ENCODE measurements around the gene ADD3.
A peak's percentile ranks its signal among the peaks of the same experiment; 100 is the strongest.

ADD3 gene

DNA sequence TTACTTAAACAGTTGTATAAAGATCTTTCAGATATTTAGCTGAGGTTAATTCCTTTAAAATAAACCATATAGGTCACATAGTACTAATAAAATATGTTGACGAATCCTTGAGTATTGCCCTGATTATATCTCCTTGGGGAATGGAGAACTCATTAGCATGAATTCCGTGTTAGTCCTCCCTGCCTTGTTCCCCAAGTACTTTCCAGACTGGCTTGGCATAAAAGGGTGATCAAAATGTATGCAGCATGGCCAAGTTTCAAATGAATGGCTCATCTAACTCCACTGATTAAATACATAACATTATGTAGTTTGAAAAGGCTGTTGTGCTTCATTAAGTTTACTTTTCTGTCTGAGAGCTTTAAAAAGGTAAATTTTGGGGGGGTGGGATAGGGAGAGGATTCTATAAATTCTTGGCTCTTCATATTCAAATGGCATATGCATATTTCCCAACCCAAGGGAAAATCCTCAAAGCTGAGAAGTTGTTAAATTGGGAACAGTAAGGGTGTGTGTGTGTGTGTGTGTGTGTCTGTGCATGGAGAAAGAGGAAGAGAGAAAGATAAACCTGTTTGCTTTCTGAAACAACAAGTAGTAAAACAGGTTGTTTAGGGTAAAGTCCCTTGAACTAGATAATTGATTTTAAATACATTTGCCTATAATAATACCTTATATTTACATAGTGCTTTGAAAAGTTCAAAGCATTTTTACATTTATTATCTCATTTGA is 4.8 kb upstream of the ADD3 start:
- Histone ChIP-seq H3K36me3 (ENCODE audit: control insufficient read depth in 2 of 2, insufficient read depth in 1 of 2, low read length in 2 of 2) (no peaks in the 10 kb centered on the region), H3K9me3 (ENCODE audit: control insufficient read depth, insufficient read depth, low read depth, low read length) (no peaks in the 10 kb centered on the region), H3K27ac (ENCODE audit: extremely low read depth, low read depth, low read length) (peak overlapping the region; percentile 34; the same call in 1 of the 2 replicates), H3K4me1 (ENCODE audit: control insufficient read depth, insufficient read depth, low read length) (peaks cover 42% of the 10 kb centered on the region), H3K4me3 (ENCODE audit: low read depth, low read length) (no peak overlapping the region)
- ChIA-PET CTCF (interaction anchor here (0.7 to 2.1 kb wide), 5 partner anchors 15 to 163 kb away, joined by 3 to 7 read pairs (median 4); no protein-coding TSS in a partner anchor), POLR2A (no interaction called here)
- TF ChIP-seq SCRT2 (tag by site-specific recombination; IDR thresholded peaks at IDR 0.05) (peak; percentile 96), SCRT1 (tag by site-specific recombination; IDR thresholded peaks at IDR 0.05; ENCODE audit: borderline replicate concordance) (peak; percentile 99), PRDM6 (tag by site-specific recombination; IDR thresholded peaks at IDR 0.05) (peak; percentile 69), ZNF654 (tag by site-specific recombination; IDR thresholded peaks at IDR 0.05; ENCODE audit: low read depth) (peak; percentile 12; the same call in 1 of the 2 replicates), ZBTB48 (tag by site-specific recombination; IDR thresholded peaks at IDR 0.05) (peak; percentile 67; the same call in 1 of the 2 replicates), ZSCAN30 (tag by site-specific recombination; IDR thresholded peaks at IDR 0.05) (no peak), WT1 (tag by site-specific recombination; IDR thresholded peaks at IDR 0.05) (peak; percentile 39), ZNF37A (tag by site-specific recombination; IDR thresholded peaks at IDR 0.05) (no peak), IKZF3 (tag by site-specific recombination; IDR thresholded peaks at IDR 0.05) (no peak)
- TF ChIP-seq, protein P1, sequence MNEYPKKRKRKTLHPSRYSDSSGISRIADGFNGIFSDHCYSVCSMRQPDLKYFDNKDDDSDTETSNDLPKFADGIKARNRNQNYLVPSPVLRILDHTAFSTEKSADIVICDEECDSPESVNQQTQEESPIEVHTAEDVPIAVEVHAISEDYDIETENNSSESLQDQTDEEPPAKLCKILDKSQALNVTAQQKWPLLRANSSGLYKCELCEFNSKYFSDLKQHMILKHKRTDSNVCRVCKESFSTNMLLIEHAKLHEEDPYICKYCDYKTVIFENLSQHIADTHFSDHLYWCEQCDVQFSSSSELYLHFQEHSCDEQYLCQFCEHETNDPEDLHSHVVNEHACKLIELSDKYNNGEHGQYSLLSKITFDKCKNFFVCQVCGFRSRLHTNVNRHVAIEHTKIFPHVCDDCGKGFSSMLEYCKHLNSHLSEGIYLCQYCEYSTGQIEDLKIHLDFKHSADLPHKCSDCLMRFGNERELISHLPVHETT (tag by site-specific recombination; IDR thresholded peaks at IDR 0.05), result 0 out of 2 replicates have a peak, but pooled peaks have one; percentile 28

GRCh38 chr10:110003524-110003885 is 4.3 kb upstream of the ADD3 start:
- peaks cover 38% of the 10 kb centered on the region for H3K4me1 ChIP-seq (ENCODE audit: control insufficient read depth, insufficient read depth, low read length)
- H3K4me3 ChIP-seq (ENCODE audit: low read depth, low read length), result no peak overlapping the region
- H3K9me3 ChIP-seq (ENCODE audit: control insufficient read depth, insufficient read depth, low read depth, low read length), result no peaks in the 10 kb centered on the region
- ChIA-PET CTCF (interaction anchor here (1.2 to 2.1 kb wide), 2 partner anchors 24 to 25 kb away, joined by 4 to 7 read pairs; no protein-coding TSS in a partner anchor), POLR2A (no interaction called here)
- TF ChIP-seq GFI1B (tag by site-specific recombination; IDR thresholded peaks at IDR 0.05) (peak; percentile 84), OSR2 (tag by site-specific recombination; IDR thresholded peaks at IDR 0.05) (peak; percentile 72; the same call in 1 of the 2 replicates), SCRT2 (tag by site-specific recombination; IDR thresholded peaks at IDR 0.05) (0 out of 2 replicates have a peak, but pooled peaks have one; percentile 7), ZNF335 (tag by site-specific recombination; conservative IDR thresholded peaks at IDR 0.05) (peak; percentile 44)
- TF ChIP-seq, protein P2, sequence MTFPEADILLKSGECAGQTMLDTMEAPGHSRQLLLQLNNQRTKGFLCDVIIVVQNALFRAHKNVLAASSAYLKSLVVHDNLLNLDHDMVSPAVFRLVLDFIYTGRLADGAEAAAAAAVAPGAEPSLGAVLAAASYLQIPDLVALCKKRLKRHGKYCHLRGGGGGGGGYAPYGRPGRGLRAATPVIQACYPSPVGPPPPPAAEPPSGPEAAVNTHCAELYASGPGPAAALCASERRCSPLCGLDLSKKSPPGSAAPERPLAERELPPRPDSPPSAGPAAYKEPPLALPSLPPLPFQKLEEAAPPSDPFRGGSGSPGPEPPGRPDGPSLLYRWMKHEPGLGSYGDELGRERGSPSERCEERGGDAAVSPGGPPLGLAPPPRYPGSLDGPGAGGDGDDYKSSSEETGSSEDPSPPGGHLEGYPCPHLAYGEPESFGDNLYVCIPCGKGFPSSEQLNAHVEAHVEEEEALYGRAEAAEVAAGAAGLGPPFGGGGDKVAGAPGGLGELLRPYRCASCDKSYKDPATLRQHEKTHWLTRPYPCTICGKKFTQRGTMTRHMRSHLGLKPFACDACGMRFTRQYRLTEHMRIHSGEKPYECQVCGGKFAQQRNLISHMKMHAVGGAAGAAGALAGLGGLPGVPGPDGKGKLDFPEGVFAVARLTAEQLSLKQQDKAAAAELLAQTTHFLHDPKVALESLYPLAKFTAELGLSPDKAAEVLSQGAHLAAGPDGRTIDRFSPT (tag by site-specific recombination; IDR thresholded peaks at IDR 0.05), result no peak
- no peaks in the 10 kb centered on the region for H3K36me3 ChIP-seq (ENCODE audit: control insufficient read depth in 2 of 2, insufficient read depth in 1 of 2, low read length in 2 of 2)
- H3K27ac ChIP-seq (ENCODE audit: extremely low read depth, low read depth, low read length), result 0 out of 2 replicates have a peak overlapping the region, but pooled peaks have one; percentile 34

DNA sequence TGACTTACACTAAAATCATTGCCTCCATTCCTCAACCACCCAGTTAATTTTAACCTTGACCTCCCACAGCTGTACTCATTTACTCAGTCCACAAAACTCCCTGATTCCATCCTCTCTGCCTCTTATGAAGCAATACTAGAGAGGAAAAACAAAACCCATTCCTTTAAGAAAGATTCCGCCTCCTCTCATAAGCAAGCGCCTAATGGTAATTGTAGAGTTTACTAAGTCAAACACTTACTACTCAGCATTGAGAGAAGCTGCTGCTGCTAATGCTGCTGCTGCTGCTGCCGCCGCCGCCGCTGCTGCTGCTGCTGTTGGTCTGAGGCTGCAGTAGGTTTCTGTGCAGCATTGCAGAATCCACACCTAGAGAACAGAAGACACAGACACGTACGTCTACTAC is 2.1 kb upstream of the ADD3 start:
- ChIA-PET CTCF (interaction anchor here (0.6 to 1.4 kb wide), 4 partner anchors 22 to 125 kb away, joined by 3 read pairs; no protein-coding TSS in a partner anchor), POLR2A (interaction anchor here (1.0 kb wide), 1 partner anchor 49 kb away, joined by 3 read pairs; no protein-coding TSS in a partner anchor)
- Histone ChIP-seq H3K27ac (ENCODE audit: extremely low read depth, low read depth, low read length) (peak overlapping the region; percentile 98), H3K4me1 (ENCODE audit: control insufficient read depth, insufficient read depth, low read length) (peaks cover 46% of the 10 kb centered on the region), H3K36me3 (ENCODE audit: control insufficient read depth in 2 of 2, insufficient read depth in 1 of 2, low read length in 2 of 2) (no peaks in the 10 kb centered on the region), H3K4me3 (ENCODE audit: low read depth, low read length) (no peak overlapping the region; the same call in 1 of the 2 replicates), H3K9me3 (ENCODE audit: control insufficient read depth, insufficient read depth, low read depth, low read length) (no peaks in the 10 kb centered on the region)
- no peak for TF ChIP-seq ZNF169 (tag by site-specific recombination; IDR thresholded peaks at IDR 0.05)
- 0 out of 2 replicates have a peak, but pooled peaks have one; percentile 10 for TF ChIP-seq ZXDB (tag by site-specific recombination; IDR thresholded peaks at IDR 0.05)
- peak; percentile 99 for TF ChIP-seq OSR2 (tag by site-specific recombination; IDR thresholded peaks at IDR 0.05)
- TF ChIP-seq ZFP3 (tag by site-specific recombination; IDR thresholded peaks at IDR 0.05; ENCODE audit: low read depth), result peak; percentile 9; the same call in 1 of the 2 replicates
- TF ChIP-seq ZNF548 (tag by site-specific recombination; IDR thresholded peaks at IDR 0.05), result no peak
- no peak for TF ChIP-seq HOXC10 (CRISPR knock-in tag; IDR thresholded peaks at IDR 0.05)
- TF ChIP-seq ZNF2 (tag by site-specific recombination; IDR thresholded peaks at IDR 0.05), result peak; percentile 34; the same call in 1 of the 2 replicates
- peak; percentile 25; the same call in 1 of the 2 replicates for TF ChIP-seq ZNF10 (tag by site-specific recombination; IDR thresholded peaks at IDR 0.05)
- peak; percentile 76 for TF ChIP-seq TRIM28 (IDR thresholded peaks at IDR 0.05; ENCODE audit: borderline replicate concordance, low read length)
- no peak for TF ChIP-seq ZNF530 (tag by site-specific recombination; IDR thresholded peaks at IDR 0.05; ENCODE audit: low read depth)
- TF ChIP-seq ZNF394 (tag by site-specific recombination; IDR thresholded peaks at IDR 0.05; ENCODE audit: borderline replicate concordance), result peak; percentile 74; the same call in 1 of the 2 replicates
- TF ChIP-seq ZFP69B (tag by site-specific recombination; IDR thresholded peaks at IDR 0.05), result no peak

Data from HEK293 (cell line).